CD4-positive, alpha-beta T cell treated with Interleukin-10 for 1 hour (primary cell): Measurements from ENCODE around the gene HECTD2.
"Not testable (repeated sequence)": the region's sequence is repeated elsewhere in the genome, so short reads cannot be mapped to it uniquely, and the experiment has no call there.

Source experiments
- DNase-seq: peaks from one replicate; pipeline ENCODE4 v3.0.0-alpha.2; 2020

The HECTD2 gene

GRCh38 chr10:91540733-91541132 lies 130.6 kb downstream of the HECTD2 start:
- DNase-seq = no peak

GRCh38 chr10:91541481-91541880 lies 131.3 kb downstream of the HECTD2 start:
- DNase-seq = no peak

GRCh38 chr10:91545384-91545783 lies 135.2 kb downstream of the HECTD2 start:
- no peak for DNase-seq

- no peak for DNase-seq
Observed at GRCh38 chr10:91545838-91546237, 135.7 kb downstream of the HECTD2 start.

GRCh38 chr10:91549262-91549661 lies 139.1 kb downstream of the HECTD2 start:
- DNase-seq = no peak

GRCh38 chr10:91550021-91550420 lies 139.9 kb downstream of the HECTD2 start:
- no peak for DNase-seq

- DNase-seq = no peak
Observed at GRCh38 chr10:91551856-91552255, 141.7 kb downstream of the HECTD2 start.

GRCh38 chr10:91552274-91553095 lies 142.3 kb downstream of the HECTD2 start:
- DNase-seq = no peak

- no peak for DNase-seq
Observed at GRCh38 chr10:91555455-91555854, 145.3 kb downstream of the HECTD2 start.

GRCh38 chr10:91556691-91557566 lies 146.8 kb downstream of the HECTD2 start:
- DNase-seq = no peak

GRCh38 chr10:91557651-91558111 lies 147.5 kb downstream of the HECTD2 start:
- DNase-seq = no peak

GRCh38 chr10:91558473-91558872 lies 148.3 kb downstream of the HECTD2 start:
- DNase-seq = no peak

GRCh38 chr10:91559169-91559568 lies 149.0 kb downstream of the HECTD2 start:
- no peak for DNase-seq

- no peak for DNase-seq
Observed at GRCh38 chr10:91559750-91560149, 149.6 kb downstream of the HECTD2 start.

- not testable (repeated sequence) for DNase-seq
Observed at GRCh38 chr10:91560827-91561226, 150.7 kb downstream of the HECTD2 start.

GRCh38 chr10:91562839-91563581 lies 152.9 kb downstream of the HECTD2 start:
- no peak for DNase-seq

GRCh38 chr10:91564026-91564425 lies 153.9 kb downstream of the HECTD2 start:
- DNase-seq = no peak
